ENCODE data around the gene SH3GL2.

SH3GL2 gene

DNA sequence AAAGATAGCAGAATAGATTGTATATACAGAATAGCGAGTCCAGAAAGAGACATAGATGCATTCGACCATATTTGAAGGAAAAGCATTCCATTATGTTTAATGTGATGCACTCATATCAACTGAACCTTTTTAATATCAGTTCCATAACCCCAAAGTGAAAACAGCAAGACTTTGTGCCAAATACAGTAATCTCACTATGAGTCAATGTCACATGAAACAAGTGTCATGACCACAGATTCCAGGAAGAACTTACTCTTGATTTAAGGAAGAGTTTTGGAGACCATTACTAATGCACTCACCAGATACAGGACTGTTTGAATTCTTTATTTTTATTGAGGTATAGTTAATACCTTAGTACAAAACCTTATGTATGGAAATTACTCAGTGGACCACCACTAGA, 220.5 kb downstream of the SH3GL2 start:
- in situ Hi-C loops (cut with HindIII; ENCODE audit: low sequenced_read_pairs), result no loop called here

DNA sequence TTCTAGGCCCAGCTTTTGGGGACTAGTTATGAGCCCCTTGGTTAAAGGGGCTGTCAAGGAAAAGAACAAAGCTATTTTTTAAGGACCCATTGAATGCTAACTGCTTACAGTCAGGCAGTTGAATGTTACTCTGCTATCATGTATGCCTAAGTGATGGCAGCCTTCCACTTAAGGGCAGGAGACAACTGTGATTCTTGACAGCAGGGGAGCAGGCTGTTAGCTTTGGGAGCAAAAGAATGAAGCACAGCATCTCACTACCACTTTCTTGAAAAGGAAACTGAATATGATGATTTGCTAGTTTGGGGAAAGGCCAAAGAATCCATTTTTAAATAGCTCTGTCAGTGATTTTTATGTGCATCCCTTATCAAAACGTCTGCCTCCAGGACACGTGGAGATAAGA, 221.6 kb downstream of the SH3GL2 start:
- in situ Hi-C loops (cut with HindIII; ENCODE audit: low sequenced_read_pairs), result no loop called here

DNA sequence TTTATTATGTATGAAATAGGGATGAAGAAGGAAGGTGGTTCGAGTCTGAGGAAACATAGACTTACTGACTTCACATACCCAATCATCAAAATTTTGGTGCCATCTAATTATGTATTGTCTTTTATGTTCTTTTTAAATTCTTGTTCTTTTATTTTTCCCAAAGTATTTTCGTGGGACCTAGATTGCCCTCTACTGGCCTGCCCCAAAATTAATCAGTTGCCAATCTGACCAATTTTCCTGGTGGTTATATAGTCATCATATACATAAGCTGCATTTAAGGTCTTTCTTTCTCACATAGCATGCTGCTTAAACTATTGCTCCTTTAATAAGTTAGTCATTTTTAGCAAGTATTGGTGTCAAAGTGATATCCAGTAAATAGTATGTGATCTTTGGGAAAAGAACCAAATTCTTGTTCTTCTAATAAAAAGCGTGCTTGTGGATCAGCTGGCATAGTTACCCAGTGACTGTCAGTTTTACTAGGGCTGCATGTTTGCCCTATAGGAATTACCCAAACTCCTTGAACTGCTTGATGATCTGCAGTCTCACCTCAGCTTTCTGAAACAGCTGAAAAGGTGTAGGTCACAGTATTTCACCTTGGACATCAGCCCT, 223.5 kb downstream of the SH3GL2 start:
- in situ Hi-C loops (cut with HindIII; ENCODE audit: low sequenced_read_pairs), result no loop called here

DNA sequence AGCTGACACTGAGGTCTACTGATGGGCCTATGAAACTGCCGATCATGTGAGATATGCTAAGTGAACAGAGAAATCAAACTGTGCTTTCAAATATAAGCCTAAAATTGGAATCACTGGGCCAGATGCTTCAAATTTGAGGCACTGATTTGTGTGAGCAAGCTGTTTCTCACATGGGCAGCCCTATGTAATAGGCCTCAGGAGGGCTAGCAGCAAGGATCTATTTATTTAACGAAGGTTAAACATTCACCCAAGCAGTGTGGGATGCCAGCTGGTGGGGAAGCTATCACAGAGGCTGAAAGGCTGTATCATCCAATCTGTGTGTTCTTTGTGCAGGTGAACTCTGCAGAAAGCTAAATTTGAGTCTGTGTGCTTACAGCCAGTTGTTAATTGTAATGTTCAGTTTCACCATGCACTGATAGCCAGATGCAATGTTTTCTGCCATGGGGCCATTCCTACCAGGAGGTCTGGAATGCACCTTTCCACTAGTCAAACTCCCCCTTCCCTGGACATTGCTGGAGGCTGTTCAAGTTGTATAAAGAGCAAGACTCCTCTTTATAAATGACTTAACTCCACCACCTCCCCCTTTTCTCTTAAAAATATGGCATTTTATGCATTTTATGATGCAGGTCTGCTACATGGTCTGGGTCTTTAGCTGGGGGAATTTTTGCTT, 228.9 kb downstream of the SH3GL2 start:
- in situ Hi-C loops (cut with HindIII; ENCODE audit: low sequenced_read_pairs), result no loop called here

DNA sequence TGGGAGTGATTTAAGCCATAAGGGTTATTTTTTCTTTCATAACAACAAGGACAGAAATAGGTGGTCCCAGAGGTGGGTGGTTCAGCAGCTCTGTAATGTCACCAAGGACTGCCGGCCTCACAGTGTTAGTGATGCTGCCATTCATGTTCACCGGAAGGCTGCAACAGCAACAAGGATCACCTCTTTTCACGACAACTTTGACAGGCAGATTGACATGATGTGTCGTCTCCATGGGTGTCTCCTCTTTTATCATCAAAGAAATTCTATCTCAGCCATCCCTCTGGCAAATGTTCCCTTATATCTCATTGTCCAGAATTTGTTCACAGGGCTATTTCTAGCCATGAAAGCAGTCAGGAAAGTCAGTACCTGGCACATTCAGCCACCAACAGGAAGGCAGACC, 231.5 kb downstream of the SH3GL2 start:
- in situ Hi-C loops (cut with HindIII; ENCODE audit: low sequenced_read_pairs), result no loop called here

DNA sequence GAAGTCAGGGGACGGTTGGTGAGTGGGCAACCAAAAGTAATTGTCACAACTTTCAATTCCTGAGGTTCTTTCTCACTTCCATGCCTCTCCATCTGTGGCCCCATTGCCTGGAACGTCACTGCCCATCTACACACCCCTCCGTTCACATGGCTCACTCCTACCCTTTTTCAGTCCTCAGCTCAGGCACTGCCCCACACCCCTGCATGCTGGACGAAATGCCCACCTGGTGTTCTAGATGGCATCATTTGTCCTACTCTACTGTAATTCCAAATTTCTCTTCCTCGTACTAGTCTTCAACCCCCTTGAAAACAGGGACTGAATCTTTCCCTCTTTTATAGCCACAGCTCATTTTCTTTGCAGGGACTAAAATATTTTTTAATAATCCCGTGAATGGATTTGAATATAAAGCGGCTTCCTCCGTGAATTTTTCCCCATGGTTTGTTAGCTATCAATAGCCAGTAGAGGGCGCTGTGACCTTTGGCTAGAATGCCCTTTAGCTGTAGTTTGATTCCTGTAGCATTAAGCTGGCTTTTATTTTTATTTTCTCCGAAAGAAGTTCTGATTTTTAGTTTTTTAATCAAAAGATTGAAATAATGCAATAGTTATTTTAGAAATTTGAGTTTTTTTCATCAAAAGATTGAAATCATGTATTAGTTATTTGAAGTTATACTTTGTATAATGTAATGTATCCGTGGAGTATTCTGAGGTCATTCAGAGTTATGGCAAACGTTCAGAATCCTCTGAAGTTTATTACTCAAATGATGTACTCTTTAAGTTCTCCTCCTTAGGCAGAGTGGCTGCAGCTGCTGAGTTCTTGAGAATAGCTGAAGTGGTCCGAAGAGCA, 232.1 kb downstream of the SH3GL2 start:
- in situ Hi-C loops (cut with HindIII; ENCODE audit: low sequenced_read_pairs), result no loop called here

DNA sequence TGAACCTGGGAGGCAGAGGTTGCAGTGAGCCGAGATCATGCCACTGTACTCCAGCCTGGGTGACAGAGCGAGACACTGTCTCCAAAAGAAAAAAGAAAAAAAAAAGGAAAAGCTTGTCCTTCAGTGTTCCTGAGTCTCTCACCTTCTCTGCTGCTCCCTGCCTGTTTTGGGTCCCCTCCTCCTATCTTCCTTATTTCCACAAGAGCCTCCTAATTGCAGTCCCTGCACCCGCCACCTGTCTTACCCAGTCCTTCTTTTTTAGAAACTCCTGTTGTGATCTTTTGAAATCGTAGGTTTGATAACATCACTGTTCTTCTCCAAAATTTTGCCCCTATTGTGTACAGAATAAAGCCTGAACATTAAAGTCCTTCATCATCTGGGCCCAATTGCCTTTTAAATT, 234.9 kb downstream of the SH3GL2 start:
- in situ Hi-C loops (cut with HindIII; ENCODE audit: low sequenced_read_pairs), result no loop called here

DNA sequence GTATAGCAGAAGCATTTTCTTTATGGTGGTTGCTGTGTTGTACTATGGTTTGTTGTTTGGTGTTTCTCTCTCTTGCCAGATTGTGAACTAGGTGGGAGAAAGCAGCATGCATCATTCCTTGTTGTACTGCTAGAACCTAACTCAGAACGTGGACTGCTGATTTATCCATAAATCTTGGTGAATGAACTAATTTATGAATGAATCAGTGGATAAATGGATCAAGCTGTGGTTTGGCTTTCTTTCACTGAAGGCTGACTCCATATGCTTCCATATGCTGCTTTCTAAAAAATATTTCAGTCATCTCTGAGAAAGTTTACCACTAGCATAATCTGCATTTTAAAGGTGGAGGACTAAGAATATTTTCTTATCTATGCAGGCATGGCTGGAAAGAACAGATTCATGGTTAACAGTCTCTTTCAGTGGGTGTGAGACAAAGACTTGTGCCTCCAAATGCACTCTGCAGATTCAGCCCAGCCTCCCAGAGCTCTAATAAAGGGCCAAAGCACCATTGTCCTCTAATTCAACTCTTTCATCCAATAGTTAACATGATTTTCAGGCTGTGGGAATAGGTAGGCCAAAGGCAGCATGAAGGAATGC, 237.7 kb downstream of the SH3GL2 start:
- in situ Hi-C loops (cut with HindIII; ENCODE audit: low sequenced_read_pairs), result no loop called here

DNA sequence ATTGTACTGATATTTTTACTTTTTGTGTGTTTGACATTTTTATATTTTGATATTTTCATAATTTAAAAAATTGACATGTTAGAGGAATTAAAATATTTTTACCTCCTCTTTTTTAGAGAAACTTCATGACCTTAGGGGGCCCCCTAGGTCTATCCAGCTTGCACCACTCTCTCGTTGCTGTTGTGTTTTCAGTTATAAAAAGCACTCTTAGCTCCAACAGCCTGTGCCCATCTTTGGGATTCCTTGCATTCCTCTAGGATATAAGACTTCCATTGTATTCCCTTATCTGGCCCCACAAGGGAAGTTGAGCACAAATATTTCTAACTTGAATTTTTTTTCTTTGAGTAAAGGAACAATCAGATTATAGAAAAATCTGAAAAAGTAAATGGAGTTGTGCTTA, 245.3 kb downstream of the SH3GL2 start:
- in situ Hi-C loops (cut with HindIII; ENCODE audit: low sequenced_read_pairs), result no loop called here

DNA sequence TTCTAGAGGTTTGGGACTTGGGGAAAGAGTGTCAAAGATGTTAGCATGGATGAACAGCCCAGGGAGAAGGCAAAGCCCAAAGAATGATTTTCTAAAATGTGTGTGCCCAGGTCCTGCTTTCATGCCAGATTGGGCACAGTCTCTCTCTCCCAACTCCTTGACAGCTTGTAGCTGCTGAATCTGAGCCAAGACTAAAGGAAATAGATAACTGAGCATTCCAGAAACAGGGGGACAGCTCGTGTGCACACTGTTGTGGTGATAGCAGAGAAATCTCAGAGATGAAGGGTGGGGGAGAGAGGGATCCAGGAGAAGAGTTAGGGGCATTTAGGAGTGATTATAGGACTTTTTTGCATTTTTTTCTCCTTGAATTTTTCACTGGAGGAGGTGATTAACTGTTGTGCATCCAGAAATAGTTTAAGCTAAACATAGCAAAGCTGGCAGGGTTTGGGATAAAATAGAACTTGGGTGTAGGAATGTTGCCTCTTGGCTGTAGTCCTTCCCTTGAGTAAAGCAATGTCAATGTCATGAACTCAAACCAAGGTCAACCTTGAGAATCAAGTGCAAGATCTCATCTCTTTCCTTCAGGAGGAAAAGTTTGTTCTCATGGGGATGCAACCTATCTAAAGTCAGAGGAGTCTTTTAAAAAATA, 245.9 kb downstream of the SH3GL2 start:
- in situ Hi-C loops (cut with HindIII; ENCODE audit: low sequenced_read_pairs), result no loop called here

DNA sequence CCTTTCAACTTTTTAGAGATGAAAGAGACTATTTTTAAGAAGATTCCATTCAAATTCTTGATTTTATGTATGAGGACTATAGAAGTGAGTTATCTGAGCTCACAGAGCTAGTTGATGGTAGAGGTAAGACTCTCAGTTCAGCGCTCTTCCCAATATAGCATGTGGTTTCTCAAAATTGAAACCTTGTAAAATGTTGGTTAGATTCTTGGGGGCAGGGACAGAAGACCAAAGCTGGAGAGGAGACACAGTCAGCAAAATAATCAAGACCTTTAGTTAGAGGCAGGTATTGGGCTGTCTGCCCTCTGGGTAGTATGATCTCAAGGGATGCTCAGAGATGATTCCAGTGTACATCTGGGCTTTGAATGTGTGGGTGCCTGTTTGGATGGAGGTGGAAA, 246.4 kb downstream of the SH3GL2 start:
- in situ Hi-C loops (cut with HindIII; ENCODE audit: low sequenced_read_pairs), result no loop called here

DNA sequence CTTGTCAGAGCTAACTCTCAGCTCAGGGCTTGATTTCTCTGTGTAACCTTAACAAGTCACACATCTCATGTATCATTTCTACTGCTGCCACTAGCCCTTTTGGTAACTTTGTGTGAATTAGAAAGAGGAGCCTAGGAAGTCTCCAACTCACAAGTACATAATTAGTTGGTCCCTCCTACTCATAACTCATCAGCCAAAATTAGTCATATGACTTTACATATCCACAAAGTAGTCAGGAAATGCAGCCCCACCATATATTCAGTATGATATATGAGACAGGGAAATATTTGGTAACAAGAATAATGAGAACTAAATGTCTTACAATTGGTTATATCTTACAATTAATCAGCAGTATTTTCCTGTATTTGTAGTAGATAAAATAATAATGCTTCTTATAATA, 250.2 kb downstream of the SH3GL2 start:
- in situ Hi-C loops (cut with HindIII; ENCODE audit: low sequenced_read_pairs), result no loop called here

DNA sequence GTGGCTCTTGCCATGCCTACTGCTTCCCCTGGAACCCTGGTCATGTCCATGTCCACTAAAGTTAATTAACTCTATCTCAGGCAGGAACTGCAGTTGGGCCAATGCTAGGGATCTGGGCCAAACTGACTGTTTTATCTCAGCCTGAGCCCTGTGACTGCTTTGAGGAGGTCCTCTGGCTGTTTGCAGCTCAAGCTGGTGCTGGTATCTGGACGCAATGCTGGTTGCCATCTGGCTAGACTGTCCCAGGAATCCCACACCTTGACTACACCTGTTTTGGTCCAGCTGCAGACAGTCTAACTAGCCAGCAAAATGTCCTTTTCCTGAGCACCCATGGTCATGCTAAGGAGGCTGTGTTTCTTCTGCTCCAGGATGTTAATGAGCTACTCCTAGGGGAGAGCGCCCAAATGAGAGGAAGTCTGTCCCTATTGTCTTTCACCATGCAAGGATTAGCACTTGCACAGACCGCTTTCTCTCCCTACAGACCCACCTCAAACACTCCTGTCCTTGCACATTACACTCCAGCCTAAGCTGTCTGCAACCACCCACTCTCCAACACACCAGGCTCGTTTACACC, 251.0 kb downstream of the SH3GL2 start:
- in situ Hi-C loops (cut with HindIII; ENCODE audit: low sequenced_read_pairs), result no loop called here

DNA sequence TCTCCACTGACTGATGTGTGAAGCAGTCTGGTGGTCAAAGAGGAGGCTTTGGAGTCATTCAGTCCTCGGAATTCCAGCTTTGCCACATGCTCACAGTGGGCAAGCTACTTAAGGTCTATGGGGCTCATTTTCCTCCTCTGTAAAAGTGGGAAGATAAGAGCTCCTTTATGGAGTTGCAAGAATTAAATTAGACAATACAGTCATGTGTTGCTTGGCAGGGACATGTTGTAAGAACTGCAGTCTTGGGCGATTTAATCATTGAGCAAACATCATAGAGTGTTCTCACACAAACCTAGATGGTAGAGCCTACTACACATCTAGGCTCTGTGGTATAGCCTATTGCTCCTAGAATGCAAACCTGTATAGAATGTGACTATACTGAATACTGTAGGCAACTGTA, 253.9 kb downstream of the SH3GL2 start:
- in situ Hi-C loops (cut with HindIII; ENCODE audit: low sequenced_read_pairs), result no loop called here

DNA sequence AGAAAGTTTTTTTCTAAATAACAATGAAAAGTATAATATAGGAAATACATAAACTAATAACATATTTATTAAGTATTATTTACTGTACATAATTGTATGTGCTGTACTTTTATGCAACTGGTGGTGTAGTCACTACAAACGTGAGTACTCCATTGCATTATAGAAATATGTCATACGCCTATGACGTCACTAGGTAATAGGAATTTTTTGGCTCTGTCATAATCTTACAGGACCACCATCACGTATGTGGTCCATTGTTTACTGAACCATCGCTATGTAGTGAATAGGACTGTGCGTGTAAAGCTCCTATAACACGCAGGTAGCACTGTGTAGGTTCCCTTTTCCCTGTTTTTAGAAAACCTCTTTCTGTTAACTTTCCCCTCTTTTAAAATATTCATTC, 255.0 kb downstream of the SH3GL2 start:
- in situ Hi-C loops (cut with HindIII; ENCODE audit: low sequenced_read_pairs), result no loop called here

DNA sequence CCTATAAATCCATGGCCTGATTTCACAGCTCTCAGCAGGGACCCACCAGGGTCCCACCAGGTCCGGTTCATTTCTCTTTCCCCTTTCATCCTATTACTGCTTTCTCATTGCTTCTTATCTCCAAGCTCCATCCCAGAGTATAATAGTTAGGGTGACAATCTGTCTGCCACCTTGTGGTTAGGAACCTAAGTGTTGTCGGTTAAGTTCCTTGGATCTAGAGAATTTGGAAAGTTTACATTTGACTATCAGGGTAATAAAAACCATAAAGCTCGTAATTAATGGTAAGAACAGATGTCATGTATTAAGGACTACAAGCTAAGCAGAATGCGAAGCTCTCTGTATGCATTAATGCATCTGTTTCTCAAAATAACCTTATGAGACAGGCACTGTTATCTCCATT, 259.1 kb downstream of the SH3GL2 start:
- in situ Hi-C loops (cut with HindIII; ENCODE audit: low sequenced_read_pairs), result no loop called here

DNA sequence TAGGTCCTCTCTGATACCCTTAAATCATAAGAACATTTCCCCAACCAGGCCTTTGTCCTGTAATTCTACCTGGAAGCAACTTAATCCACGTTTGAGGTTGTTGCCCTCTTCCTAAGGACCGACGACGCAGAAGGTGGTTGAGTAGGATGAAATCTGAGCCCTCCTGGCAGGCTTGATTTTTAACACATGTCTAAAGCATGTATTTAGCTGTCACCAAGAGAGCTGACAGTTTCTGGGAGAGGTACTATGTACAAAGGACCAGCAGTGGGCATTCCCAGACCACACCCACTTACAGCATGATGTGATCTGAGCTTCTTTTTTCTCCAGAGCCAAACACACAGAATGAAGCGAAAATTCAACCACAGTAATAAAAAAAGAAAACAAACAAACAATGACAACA, 260.9 kb downstream of the SH3GL2 start:
- in situ Hi-C loops (cut with HindIII; ENCODE audit: low sequenced_read_pairs), result no loop called here

DNA sequence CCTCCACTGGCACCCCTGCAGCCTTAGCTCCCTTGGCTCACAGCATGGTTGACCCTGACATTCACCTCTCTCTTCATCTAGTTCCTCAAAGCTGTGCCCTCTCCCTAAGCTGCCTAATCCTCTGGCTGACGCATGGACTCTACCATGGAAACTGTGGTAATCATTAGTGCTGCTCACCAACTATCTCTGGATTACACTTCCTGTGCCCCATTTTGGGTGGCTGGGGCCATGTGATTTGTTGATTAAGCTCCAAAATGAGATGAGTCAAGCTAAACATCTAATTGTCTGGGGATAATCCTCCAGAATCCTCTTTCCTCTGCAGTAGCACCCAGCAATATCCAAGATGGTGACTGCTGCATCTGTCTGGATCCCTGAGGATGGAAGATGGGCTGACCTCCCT, 264.4 kb downstream of the SH3GL2 start:
- in situ Hi-C loops (cut with HindIII; ENCODE audit: low sequenced_read_pairs), result no loop called here
